Stimulated activated CD8-positive, alpha-beta memory T cell treated with anti-CD3 and anti-CD28 coated beads, Interleukin-4, amount 100 ng/mL, for 48 hours (primary cell): Measurements from ENCODE around the gene DLK2.
"Not testable (repeated sequence)": the region's sequence is repeated elsewhere in the genome, so short reads cannot be mapped to it uniquely, and the experiment has no call there.

ENCODE experiments used
- DNase-seq: peaks from one replicate; pipeline ENCODE4 v3.0.0-alpha.2; 2020

DLK2 gene

GRCh38 chr6:43451939-43452338 is 3.4 kb downstream of the DLK2 start:
- no peak for DNase-seq

- no peak for DNase-seq
Observed at GRCh38 chr6:43451348-43451747, 4.0 kb downstream of the DLK2 start.

GRCh38 chr6:43450699-43451131 is 4.6 kb downstream of the DLK2 start:
- DNase-seq = no peak

- no peak for DNase-seq
Observed at GRCh38 chr6:43448916-43449315, 6.4 kb downstream of the DLK2 start.

GRCh38 chr6:43447604-43448003 is 7.7 kb downstream of the DLK2 start:
- DNase-seq = no peak

- no peak for DNase-seq
Observed at GRCh38 chr6:43445576-43445975, 9.8 kb downstream of the DLK2 start.

GRCh38 chr6:43444582-43444981 is 10.8 kb downstream of the DLK2 start:
- no peak for DNase-seq

GRCh38 chr6:43444036-43444435 is 11.3 kb downstream of the DLK2 start:
- DNase-seq = no peak

- no peak for DNase-seq
Observed at GRCh38 chr6:43442935-43443334, 12.4 kb downstream of the DLK2 start.

- no peak for DNase-seq
Observed at GRCh38 chr6:43437700-43438099, 17.6 kb downstream of the DLK2 start.

- DNase-seq = no peak
Observed at GRCh38 chr6:43436577-43437282, 18.6 kb downstream of the DLK2 start.

- DNase-seq = no peak
Observed at GRCh38 chr6:43435682-43436437, 19.5 kb downstream of the DLK2 start.

- DNase-seq = no peak
Observed at GRCh38 chr6:43434943-43435342, 20.4 kb downstream of the DLK2 start.

- DNase-seq = no peak
Observed at GRCh38 chr6:43434001-43434840, 21.1 kb downstream of the DLK2 start.

- DNase-seq = no peak
Observed at GRCh38 chr6:43433148-43433547, 22.2 kb downstream of the DLK2 start.

GRCh38 chr6:43432009-43432945 is 23.1 kb downstream of the DLK2 start:
- no peak for DNase-seq

GRCh38 chr6:43428874-43429273 is 26.5 kb downstream of the DLK2 start:
- DNase-seq = no peak

GRCh38 chr6:43428112-43428570 is 27.2 kb downstream of the DLK2 start:
- DNase-seq = no peak

- DNase-seq = peak; percentile 96
Observed at GRCh38 chr6:43427406-43428111, 27.8 kb downstream of the DLK2 start, which contains the start of gene ABCC10. ABCC10 (plus strand) TSS chr6:43427541; CDS start chr6:43427979, 438 bp downstream.

GRCh38 chr6:43426928-43427405 is 28.4 kb downstream of the DLK2 start:
- DNase-seq = no peak

- DNase-seq = not testable (repeated sequence)
Observed at GRCh38 chr6:43425083-43425482, 30.3 kb downstream of the DLK2 start.
